Tongue (tissue), 2 donors: ENCODE measurements around the gene ERCC4. TPM values are rescaled to one million over a fixed set of nuclear protein-coding genes. Genes with fewer than 3 reads are reported as not detected.

Experiments used
- DNase-seq: peaks from one replicate; pipeline ENCODE4 v3.0.0-alpha.2; 2015
- total RNA-seq: library from RNA; depleted of rRNA; stranded (reverse); fragments of >200 nt; gene quantifications from one replicate; pipeline ENCODE4 v1.2.3, GENCODE V29; 2014

The ERCC4 gene
- total RNA-seq, 1 donor from 2014 or later: 8.6 TPM

DNA sequence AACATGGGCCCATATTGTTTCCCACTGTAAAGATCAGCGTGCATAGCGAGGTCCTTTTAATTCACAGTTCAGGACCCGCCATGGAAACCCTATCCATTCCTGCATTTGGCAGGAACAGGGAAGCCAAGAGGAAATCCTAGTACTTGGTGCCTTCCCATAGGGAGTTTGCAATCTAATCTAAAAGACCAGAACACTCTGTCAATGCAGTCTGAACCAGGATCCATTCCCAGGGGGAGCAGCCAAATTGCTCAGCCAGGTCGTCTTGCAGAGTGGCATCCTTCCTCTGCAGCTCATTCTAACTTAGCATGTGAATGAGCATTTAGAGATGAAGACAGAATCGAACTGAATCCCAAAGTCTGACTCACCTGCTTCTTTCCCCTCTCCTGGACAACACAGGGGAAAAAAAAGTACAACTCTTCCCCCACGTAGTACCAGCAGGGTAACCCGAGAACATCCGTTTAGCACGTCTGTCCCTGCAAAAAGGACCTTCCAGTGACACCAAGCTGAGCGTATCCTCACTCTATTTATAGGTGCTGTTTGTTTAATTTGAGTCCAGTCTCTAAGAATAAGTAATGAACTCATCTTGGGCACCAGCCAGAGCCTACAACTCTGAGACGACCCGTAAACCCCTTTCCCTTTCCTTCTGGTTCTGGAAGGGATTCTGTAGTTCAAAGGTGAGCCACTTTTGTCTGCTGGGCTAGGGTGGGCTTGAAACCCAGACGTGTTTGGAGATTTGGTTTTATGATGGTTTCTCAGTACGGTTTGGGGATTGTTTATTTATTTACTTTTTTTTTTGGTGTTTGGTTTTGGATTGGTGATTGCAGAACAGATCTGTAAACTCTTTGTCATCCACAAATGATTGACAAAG, 74.5 kb downstream of the ERCC4 start:
- peak; percentile 73 for DNase-seq

GRCh38 chr16:13995194-13995593, 75.2 kb downstream of the ERCC4 start:
- no peak for DNase-seq

- no peak for DNase-seq
Measured at GRCh38 chr16:13996778-13997288, 76.9 kb downstream of the ERCC4 start.

DNA sequence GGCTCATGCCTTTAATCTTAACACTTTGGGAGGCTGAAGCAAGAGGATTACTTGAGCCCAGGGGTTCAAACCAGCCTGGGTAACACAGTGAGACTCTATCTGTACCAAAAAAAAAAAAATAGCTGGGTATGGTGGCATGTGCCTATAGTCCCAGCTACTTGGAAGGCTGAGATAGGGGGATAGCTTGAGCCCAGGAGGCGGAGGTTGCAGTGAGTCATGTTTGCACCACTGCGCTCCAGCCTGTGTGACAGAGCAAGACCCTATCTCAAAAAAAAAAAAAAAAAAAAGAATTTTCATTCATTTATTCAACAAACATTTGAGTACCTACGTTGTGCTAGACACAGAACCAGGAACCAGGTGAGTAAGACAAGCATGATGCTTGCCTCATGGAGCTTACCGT, 77.6 kb downstream of the ERCC4 start:
- no peak for DNase-seq

- no peak for DNase-seq
Measured at GRCh38 chr16:13997933-13998332, 78.0 kb downstream of the ERCC4 start.

- no peak for DNase-seq
Measured at GRCh38 chr16:13999071-13999894, 79.3 kb downstream of the ERCC4 start.

GRCh38 chr16:13999895-14000425, 80.0 kb downstream of the ERCC4 start:
- DNase-seq: no peak

DNA sequence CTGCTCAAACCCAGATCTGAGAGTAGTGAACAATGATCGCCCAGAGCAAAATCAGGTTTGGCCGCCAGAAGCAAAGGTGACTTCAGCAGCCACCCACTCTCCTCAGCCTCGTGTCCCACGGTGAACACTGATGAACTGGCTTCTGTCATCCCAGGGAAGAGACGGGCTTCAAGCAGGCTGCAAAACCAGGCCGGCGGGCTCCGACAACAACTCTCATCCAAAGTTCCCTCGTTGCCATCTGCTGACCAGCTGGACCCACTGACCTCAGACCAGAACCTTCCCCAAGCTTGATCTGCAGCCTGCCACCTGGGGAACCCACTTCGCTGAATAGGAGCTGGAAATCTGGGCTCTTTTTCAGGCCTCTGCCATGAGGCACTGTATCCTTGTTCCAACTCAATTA, 81.6 kb downstream of the ERCC4 start:
- DNase-seq: no peak

Other genes with a start within 250 kb of the ERCC4 start
- gene MRTFB, start 151.2 kb downstream of the ERCC4 start, total RNA-seq: 30.9 TPM